Jurkat, Clone E6-1 (cell line): Measurements from ENCODE around the gene AUTS2.

Experiments
- DNase-seq: peaks from one replicate; pipeline ENCODE4 v3.0.0-alpha.2; 2011; ENCODE audit warnings: low read depth, low spot score
- H3K4me3 ChIP-seq: 2 replicates; pipeline ENCODE4 v1.5.1; 2011; ENCODE audit warnings: mild to moderate bottlenecking, low read length, control low read depth, moderate library complexity

The AUTS2 gene

GRCh38 chr7:70072220-70072619, 473.9 kb downstream of the AUTS2 start:
- H3K4me3 ChIP-seq, result no peak overlapping the region
- no peak for DNase-seq

GRCh38 chr7:70076325-70076724, 478.1 kb downstream of the AUTS2 start:
- no peak for DNase-seq
- no peak overlapping the region for H3K4me3 ChIP-seq

- DNase-seq, result no peak
- no peak overlapping the region for H3K4me3 ChIP-seq
Measured at GRCh38 chr7:70082099-70082611, 483.9 kb downstream of the AUTS2 start.

- no peak overlapping the region for H3K4me3 ChIP-seq
- no peak for DNase-seq
Measured at GRCh38 chr7:70091362-70091761, 493.1 kb downstream of the AUTS2 start.

- no peak overlapping the region for H3K4me3 ChIP-seq
- DNase-seq, result no peak
Measured at GRCh38 chr7:70092314-70093204, 494.3 kb downstream of the AUTS2 start.

GRCh38 chr7:70093205-70093904, 495.1 kb downstream of the AUTS2 start:
- no peak overlapping the region for H3K4me3 ChIP-seq
- DNase-seq, result no peak

GRCh38 chr7:70094831-70095230, 496.6 kb downstream of the AUTS2 start:
- no peak overlapping the region for H3K4me3 ChIP-seq
- no peak for DNase-seq

- no peak overlapping the region for H3K4me3 ChIP-seq
- no peak for DNase-seq
Measured at GRCh38 chr7:70097645-70098044, 499.4 kb downstream of the AUTS2 start.

GRCh38 chr7:70098133-70098561, 499.9 kb downstream of the AUTS2 start:
- DNase-seq, result no peak
- no peak overlapping the region for H3K4me3 ChIP-seq

GRCh38 chr7:70098905-70099672, 500.8 kb downstream of the AUTS2 start:
- no peak for DNase-seq
- no peak overlapping the region for H3K4me3 ChIP-seq

- DNase-seq, result no peak
- H3K4me3 ChIP-seq, result no peak overlapping the region
Measured at GRCh38 chr7:70104243-70104642, 506.0 kb downstream of the AUTS2 start.

GRCh38 chr7:70113078-70113477, 514.8 kb downstream of the AUTS2 start:
- DNase-seq, result no peak
- no peak overlapping the region for H3K4me3 ChIP-seq

- H3K4me3 ChIP-seq, result no peak overlapping the region
- no peak for DNase-seq
Measured at GRCh38 chr7:70113536-70113935, 515.3 kb downstream of the AUTS2 start.

- no peak for DNase-seq
- no peak overlapping the region for H3K4me3 ChIP-seq
Measured at GRCh38 chr7:70114806-70115205, 516.5 kb downstream of the AUTS2 start.

- no peak for DNase-seq
Measured at GRCh38 chr7:70116244-70116643, 518.0 kb downstream of the AUTS2 start.

GRCh38 chr7:70116867-70117266, 518.6 kb downstream of the AUTS2 start:
- no peak for DNase-seq
- H3K4me3 ChIP-seq, result no peak overlapping the region

More at GRCh38 chr7:70116244-70116643, 518.0 kb downstream of the AUTS2 start:
- H3K4me3 ChIP-seq, result no peak overlapping the region

- DNase-seq, result no peak
Measured at GRCh38 chr7:70120851-70121250, 522.6 kb downstream of the AUTS2 start.

GRCh38 chr7:70131817-70132216, 533.5 kb downstream of the AUTS2 start:
- DNase-seq, result no peak
- no peak overlapping the region for H3K4me3 ChIP-seq

More at GRCh38 chr7:70120851-70121250, 522.6 kb downstream of the AUTS2 start:
- H3K4me3 ChIP-seq, result no peak overlapping the region

- DNase-seq, result no peak
- H3K4me3 ChIP-seq, result no peak overlapping the region
Measured at GRCh38 chr7:70132226-70132851, 534.1 kb downstream of the AUTS2 start.
